Aorta (tissue), 5 donors: Measurements from ENCODE around the gene PAK1. TPM values are rescaled to one million over a fixed set of nuclear protein-coding genes. Genes with fewer than 3 reads are reported as not detected.

ENCODE experiments used
- ATAC-seq: fragments of 200-7000 bp; cut with Tn5 transposase; one replicate; pipeline ENCODE4 v1.9.1; 2022; ENCODE audit warnings: moderate library complexity; ENCODE audit not compliant: low FRiP score
- DNase-seq, 2 donors: peaks; one replicate each; pipeline ENCODE4 v3.0.0-alpha.2; 2020
- H3K27ac ChIP-seq, 2 donors: one replicate each; pipeline ENCODE4 v1.5.1; 2013; ENCODE audit warnings: low read length in 2 of 2, mild to moderate bottlenecking in 2 of 2, moderate library complexity in 2 of 2, control low read depth in 1 of 2, inconsistent platforms in 1 of 2, low read depth in 1 of 2
- H3K27me3 ChIP-seq, 2 donors: one replicate each; pipeline ENCODE4 v1.6.1; 2013; ENCODE audit warnings: control low read depth in 1 of 2, low read length in 1 of 2, mild to moderate bottlenecking in 1 of 2, moderate library complexity in 1 of 2; ENCODE audit not compliant: insufficient read depth in 2 of 2, control insufficient read depth in 1 of 2
- H3K36me3 ChIP-seq, 2 donors: one replicate each; pipeline ENCODE4 v1.6.1; 2013; ENCODE audit warnings: control low read depth in 1 of 2, low read length in 1 of 2, mild to moderate bottlenecking in 1 of 2; ENCODE audit not compliant: insufficient read depth in 2 of 2, control insufficient read depth in 1 of 2
- H3K4me1 ChIP-seq, 2 donors: one replicate each; pipeline ENCODE4 v1.6.1; 2013; ENCODE audit warnings: low read length in 2 of 2, control low read depth in 1 of 2, mild to moderate bottlenecking in 1 of 2, moderate library complexity in 1 of 2; ENCODE audit not compliant: insufficient read depth in 2 of 2, control insufficient read depth in 1 of 2
- H3K4me3 ChIP-seq, 2 donors: one replicate each; pipeline ENCODE4 v1.5.1; 2013; ENCODE audit warnings: low read length in 2 of 2, control low read depth in 1 of 2, mild to moderate bottlenecking in 1 of 2
- H3K9me3 ChIP-seq: one replicate; pipeline ENCODE4 v1.6.1; 2013; ENCODE audit warnings: mild to moderate bottlenecking, low read length; ENCODE audit not compliant: control insufficient read depth
- WGBS, 2 donors: extraction: QIAGEN DNeasy Blood & Tissue Kit; methylation state at CpG; one replicate each; pipeline ENCODE4 v1.1.7; 2013; 5-methylcytosine and 5-hydroxymethylcytosine counted together
- intact Hi-C, 2 donors: fragments of 100-400 bp; cut with DNase I; formaldehyde crosslinking; loops; one replicate each; pipeline versions ENCODE4 v1.14.2 to v1.15.0; 2022
- polyA plus RNA-seq, 2 donors: library from polyadenylated mRNA; stranded (reverse); fragments of 200-250 nt; gene quantifications; one replicate each; pipeline ENCODE4 v1.2.3, GENCODE V29; 2013
- total RNA-seq, 2 donors: library from RNA; stranded (reverse); fragmentation: NEBNext Ultra II Directional; extraction: Animal tissue kit (Norgen Biotek cat#: 25700); gene quantifications; one replicate each; pipeline ENCODE4 v1.2.1, GENCODE V29; 2021
- donor health status: healthy with polysubstance abuse.
- donor health status: Bipolar disorder and iron deficiency.
- donor health status: DM: no; HTN: no; CAD: no.
- donor health status: DM: no; HTN: no; CAD: no.
- donor health status: DM: yes; HTN: yes; CAD: no.

Gene PAK1
- total and polyA plus RNA-seq, 4 donors, result 9.4 to 42.6 (median 19.4) TPM

DNA sequence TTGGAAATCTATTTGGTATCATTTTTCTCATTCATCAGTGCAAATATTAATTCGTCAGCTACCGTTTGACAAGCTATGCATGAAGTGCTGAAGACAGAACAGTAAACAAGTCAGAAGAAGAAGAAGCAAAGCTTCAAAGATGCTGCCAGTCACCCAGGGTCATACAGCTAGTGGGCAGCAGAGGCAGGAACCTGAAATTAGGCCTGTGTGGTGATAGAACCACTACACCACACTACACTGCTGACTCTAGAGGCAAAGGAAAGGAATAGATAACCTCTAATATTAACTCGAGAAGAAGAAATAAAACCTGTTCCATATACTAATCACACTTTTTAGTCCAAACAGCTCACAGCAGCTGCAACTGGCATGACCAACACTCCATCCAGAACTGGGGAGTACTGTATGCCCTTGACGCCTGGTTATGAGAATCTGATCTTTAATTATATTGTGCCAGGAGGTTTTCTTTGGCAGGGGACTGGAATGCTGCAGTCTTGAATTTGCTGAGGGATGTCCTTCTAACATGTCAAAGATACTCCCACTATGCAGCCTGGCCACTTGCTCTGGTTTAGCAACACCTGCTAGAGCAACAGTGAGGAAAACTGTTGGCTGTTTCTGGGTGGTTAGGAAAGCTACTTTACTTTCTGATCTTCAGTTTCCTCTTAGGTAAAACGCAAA lies 73.0 kb downstream of the PAK1 start:
- Histone ChIP-seq H3K27ac (no peak overlapping the region), H3K4me1 (no peaks in the 10 kb centered on the region), H3K27me3 (no peaks in the 10 kb centered on the region), H3K36me3 (no peaks in the 10 kb centered on the region), H3K9me3 (no peaks in the 10 kb centered on the region), H3K4me3 (no peak overlapping the region)
- DNase-seq (no peak), ATAC-seq (no peak)
- intact Hi-C loops, result no loop called here
- 72 to 73% methylated on average over 5 of the region's 5 CpGs for WGBS, 2 donors

DNA sequence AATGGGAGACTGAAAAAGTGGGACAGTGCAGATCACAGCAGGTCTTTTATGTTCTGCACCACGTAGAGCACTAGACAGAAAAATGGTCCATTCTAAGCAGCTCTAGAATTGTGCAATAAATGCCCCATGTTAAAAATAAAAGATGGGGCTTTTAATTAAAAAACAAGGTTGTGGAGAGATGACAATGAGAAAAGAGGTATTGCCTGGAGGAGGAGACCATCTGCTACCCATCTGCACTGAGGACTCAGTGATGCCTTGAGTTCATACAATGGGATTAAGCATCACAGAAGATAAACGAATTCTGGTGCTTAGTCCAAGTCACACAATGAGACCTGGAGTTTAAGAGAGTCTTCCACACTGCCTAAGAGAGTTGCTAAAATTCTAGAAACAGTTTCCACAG lies 73.6 kb downstream of the PAK1 start:
- no peak for ATAC-seq
- Histone ChIP-seq H3K27me3 (no peaks in the 10 kb centered on the region), H3K9me3 (no peaks in the 10 kb centered on the region), H3K4me3 (no peak overlapping the region), H3K27ac (no peak overlapping the region), H3K4me1 (no peaks in the 10 kb centered on the region), H3K36me3 (no peaks in the 10 kb centered on the region)
- intact Hi-C loops, result no loop called here
- WGBS, 2 donors, result 72 to 75% methylated on average over 2 of the region's 2 CpGs
- no peak for DNase-seq

DNA sequence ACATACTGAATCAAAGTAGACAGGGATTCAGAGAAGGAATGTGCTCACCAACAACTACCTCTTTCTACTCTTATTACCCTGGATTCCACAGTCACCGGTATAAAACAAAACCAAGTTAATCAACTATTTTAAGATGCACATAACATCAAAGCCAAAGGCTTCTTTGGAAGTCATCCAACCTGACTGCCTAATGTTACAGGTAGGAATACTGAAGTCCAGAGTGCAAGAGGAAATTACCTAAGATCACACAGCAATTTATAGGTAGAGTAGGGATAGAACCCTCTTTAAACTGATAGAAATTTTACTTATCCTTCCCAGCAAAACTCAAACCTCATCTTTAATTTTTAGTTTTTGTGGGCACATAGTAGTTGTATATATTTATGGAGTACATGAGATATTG lies 76.3 kb downstream of the PAK1 start:
- Histone ChIP-seq H3K9me3 (no peaks in the 10 kb centered on the region), H3K27ac (no peak overlapping the region), H3K36me3 (no peaks in the 10 kb centered on the region), H3K27me3 (no peaks in the 10 kb centered on the region), H3K4me3 (no peak overlapping the region), H3K4me1 (peaks cover 0 to under 1% of the 10 kb centered on the region in 2 donors)
- intact Hi-C loops, result no loop called here
- DNase-seq (no peak), ATAC-seq (no peak)
- WGBS, 2 donors, result 72 to 75% methylated on average over 1 of the region's 1 CpG

DNA sequence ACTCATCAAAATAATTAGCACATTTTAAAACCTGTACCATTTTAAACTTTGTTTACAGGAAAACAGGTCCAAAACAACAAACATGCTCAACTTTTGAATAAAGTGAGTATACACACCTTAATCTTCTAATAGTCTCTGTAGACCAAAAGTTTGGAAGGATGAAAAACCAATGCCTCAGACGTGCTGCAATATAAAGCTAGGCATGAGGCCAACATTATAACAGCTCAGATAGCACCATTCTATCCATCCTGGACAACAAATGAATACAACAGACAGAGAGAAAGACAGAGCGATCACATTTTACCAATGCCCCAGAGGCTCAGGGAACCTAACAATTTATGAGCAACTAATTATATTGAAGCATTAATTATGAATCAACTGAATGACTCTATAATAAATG lies 77.0 kb downstream of the PAK1 start:
- WGBS, 2 donors, result 50 to 58% methylated on average over 2 of the region's 2 CpGs
- H3K36me3 ChIP-seq, result no peaks in the 10 kb centered on the region
- no peak overlapping the region for H3K4me3 ChIP-seq
- intact Hi-C loops, result no loop called here
- peaks cover 0 to 5% of the 10 kb centered on the region in 2 donors for H3K4me1 ChIP-seq
- H3K27ac ChIP-seq, result no peak overlapping the region
- no peak for ATAC-seq
- DNase-seq, result no peak
- no peaks in the 10 kb centered on the region for H3K27me3 ChIP-seq
- no peaks in the 10 kb centered on the region for H3K9me3 ChIP-seq

DNA sequence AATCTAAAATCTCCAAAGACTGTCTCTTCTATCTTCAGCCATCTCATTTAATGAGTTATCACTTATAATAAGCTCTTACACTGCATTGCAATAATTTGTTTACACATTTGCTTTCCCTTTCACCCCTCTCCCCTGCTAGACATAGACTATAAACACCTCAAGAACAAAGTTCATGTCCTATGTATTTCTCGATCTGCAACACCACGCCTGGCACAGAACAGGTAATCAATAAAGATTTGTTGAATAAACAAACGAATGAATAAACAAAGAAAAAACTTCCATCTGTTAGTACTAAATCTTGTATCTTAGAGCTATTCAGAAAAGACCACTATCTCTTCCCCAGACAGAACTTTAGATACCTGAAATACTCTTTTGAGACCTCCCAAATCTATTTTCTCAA lies 77.6 kb downstream of the PAK1 start:
- Histone ChIP-seq H3K9me3 (no peaks in the 10 kb centered on the region), H3K4me3 (no peak overlapping the region), H3K27me3 (no peaks in the 10 kb centered on the region), H3K36me3 (no peaks in the 10 kb centered on the region), H3K27ac (no peak overlapping the region), H3K4me1 (peaks cover 0 to 5% of the 10 kb centered on the region in 2 donors)
- intact Hi-C loops, result no loop called here
- DNase-seq, result no peak
- no peak for ATAC-seq
- WGBS, 2 donors, result 95 to 98% methylated on average over 3 of the region's 3 CpGs

DNA sequence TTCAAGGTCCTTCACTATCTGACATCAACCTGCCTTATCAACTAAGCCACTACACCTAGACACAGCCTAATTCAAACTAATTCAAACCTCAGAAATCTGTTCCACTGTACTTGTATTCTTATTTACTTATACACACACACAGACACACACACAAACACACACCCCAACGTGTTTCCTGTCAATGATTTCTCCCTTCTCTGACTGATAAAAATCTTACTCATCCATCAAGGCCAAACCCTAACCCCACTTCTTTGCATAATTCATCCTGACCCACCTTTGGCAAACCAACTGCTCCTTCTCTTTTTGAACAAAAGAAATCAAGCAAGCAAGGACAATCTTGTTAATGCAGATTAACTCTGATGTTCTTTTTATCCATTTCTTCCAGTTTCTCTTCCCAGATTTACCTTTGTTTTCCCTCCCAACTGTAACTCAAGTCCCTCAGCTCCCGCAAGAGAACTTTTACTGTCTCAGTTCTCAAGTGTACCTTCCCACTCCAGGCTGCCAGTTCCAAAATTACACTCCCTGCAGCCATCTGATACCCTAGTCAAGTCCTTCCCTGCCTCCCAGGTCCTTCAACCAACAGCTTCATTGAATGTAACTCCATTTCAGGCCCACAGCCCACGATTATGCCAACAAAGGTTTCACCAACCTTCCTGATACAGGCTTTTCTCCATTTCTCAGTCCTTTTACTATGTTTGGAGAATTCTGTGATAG lies 78.3 kb downstream of the PAK1 start:
- Histone ChIP-seq H3K4me3 (no peak overlapping the region), H3K27ac (no peak overlapping the region), H3K36me3 (no peaks in the 10 kb centered on the region), H3K27me3 (no peaks in the 10 kb centered on the region), H3K4me1 (peaks cover 0 to 5% of the 10 kb centered on the region in 2 donors), H3K9me3 (no peaks in the 10 kb centered on the region)
- intact Hi-C loops, result no loop called here
- ATAC-seq (no peak), DNase-seq (no peak)
- WGBS, 2 donors, result 82 to 89% methylated on average over 3 of the region's 3 CpGs

DNA sequence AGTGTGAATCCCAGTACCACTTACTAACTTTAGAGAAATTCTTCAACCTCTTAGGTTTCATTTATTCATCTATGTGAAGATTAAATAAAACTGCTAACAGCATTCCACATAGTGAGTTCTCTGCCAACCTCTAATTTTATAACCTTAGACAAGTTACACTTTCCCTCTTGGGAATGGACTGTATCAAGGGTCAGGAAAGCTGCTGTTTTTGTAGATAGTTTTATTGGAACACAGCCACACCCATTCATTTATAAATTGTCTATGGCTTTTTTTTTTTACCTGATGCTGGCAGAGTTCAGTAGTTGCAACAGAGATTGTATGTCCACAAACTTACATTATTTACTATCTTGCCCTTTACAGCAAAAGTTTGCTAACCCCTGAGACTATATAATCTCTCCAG lies 81.1 kb downstream of the PAK1 start:
- intact Hi-C loops, result no loop called here
- ATAC-seq, result no peak
- no peak overlapping the region for H3K27ac ChIP-seq

DNA sequence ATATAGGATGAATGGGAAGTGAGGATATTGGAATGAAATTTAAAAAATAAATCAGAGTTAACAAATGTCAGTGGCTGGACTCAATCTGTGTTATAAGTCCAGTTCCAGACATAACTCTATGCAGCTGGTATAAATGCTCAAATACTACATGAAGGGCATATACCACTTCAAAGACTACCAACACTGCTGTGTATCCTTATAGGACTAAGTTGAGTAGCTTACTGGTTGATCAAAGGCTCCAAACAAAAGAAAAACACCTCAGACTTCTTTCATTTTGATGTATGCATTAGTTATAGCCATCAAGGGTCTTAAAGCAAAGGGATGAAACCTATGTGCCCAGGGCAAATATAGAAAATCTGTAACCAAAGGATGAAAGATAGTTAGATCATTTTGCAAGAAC lies 86.2 kb downstream of the PAK1 start:
- intact Hi-C loops, result no loop called here
- H3K27ac ChIP-seq, result no peak overlapping the region
- H3K4me3 ChIP-seq, result no peak overlapping the region
- H3K27me3 ChIP-seq, result no peaks in the 10 kb centered on the region
- peaks cover 0 to 9% of the 10 kb centered on the region in 2 donors for H3K4me1 ChIP-seq
- H3K36me3 ChIP-seq, result peaks cover 0 to 2% of the 10 kb centered on the region in 2 donors
- ATAC-seq, result no peak
- H3K9me3 ChIP-seq, result no peaks in the 10 kb centered on the region
- DNase-seq, result no peak

More for the DNA sequence above, 81.1 kb downstream of the PAK1 start:
- Histone ChIP-seq H3K36me3 (no peaks in the 10 kb centered on the region), H3K9me3 (no peaks in the 10 kb centered on the region), H3K4me1 (peaks cover 0 to 5% of the 10 kb centered on the region in 2 donors), H3K27me3 (no peaks in the 10 kb centered on the region), H3K4me3 (no peak overlapping the region)
- DNase-seq, result no peak

DNA sequence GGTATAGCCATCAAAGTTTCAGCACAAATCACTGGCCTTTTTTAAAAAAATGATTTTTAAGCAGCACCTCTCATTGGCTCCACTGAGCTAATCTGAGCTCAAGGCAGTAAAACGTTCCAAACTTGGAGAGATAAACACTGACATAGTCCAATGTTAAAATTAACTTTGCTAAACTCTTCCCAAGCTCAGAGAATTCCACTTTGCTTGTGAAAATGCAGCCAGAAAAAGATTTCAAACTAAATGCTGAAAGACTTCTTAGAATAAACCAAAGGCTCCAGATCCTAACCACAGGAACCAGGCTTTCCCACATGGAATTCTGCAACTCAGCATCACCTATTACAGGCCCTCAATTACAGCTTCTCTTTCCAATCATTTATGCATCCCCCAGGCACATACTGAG lies 87.7 kb downstream of the PAK1 start:
- peaks cover 0 to 2% of the 10 kb centered on the region in 2 donors for H3K36me3 ChIP-seq
- WGBS, 2 donors, result 3 to 4% methylated on average over 1 of the region's 1 CpG
- no peaks in the 10 kb centered on the region for H3K9me3 ChIP-seq
- ATAC-seq (peak; percentile 68), DNase-seq (no peak)
- no peak overlapping the region for H3K27ac ChIP-seq
- H3K4me3 ChIP-seq, result no peak overlapping the region
- H3K27me3 ChIP-seq, result no peaks in the 10 kb centered on the region
- H3K4me1 ChIP-seq, result peaks cover 0 to 3% of the 10 kb centered on the region in 2 donors
- intact Hi-C loops, result no loop called here
